Measurements from ENCODE around the gene ZNF195.
A peak's percentile ranks its signal among the peaks of the same experiment; 100 is the strongest.

The ZNF195 gene

GRCh38 chr11:3357302-3357701 is 21.6 kb downstream of the ZNF195 start:
- Histone ChIP-seq H3K4me3 (replicated peaks; ENCODE audit: insufficient read depth, low read length) (no peak overlapping the region), H3K27ac (replicated peaks) (no peak overlapping the region), H3K27me3 (ENCODE audit: insufficient read depth, poor library complexity, severe bottlenecking) (no peaks in the 10 kb centered on the region)
- TF ChIP-seq CTCF (IDR thresholded peaks at IDR 0.05; ENCODE audit: insufficient read depth, low read length) (no peak), SPI1 (IDR thresholded peaks at IDR 0.05; ENCODE audit: borderline replicate concordance, low read depth) (no peak), POLR2AphosphoS5 (IDR thresholded peaks at IDR 0.05; ENCODE audit: low read depth) (no peak), GABPA (IDR thresholded peaks at IDR 0.05; ENCODE audit: low read depth) (no peak)
- TF ChIP-seq, protein P1, sequence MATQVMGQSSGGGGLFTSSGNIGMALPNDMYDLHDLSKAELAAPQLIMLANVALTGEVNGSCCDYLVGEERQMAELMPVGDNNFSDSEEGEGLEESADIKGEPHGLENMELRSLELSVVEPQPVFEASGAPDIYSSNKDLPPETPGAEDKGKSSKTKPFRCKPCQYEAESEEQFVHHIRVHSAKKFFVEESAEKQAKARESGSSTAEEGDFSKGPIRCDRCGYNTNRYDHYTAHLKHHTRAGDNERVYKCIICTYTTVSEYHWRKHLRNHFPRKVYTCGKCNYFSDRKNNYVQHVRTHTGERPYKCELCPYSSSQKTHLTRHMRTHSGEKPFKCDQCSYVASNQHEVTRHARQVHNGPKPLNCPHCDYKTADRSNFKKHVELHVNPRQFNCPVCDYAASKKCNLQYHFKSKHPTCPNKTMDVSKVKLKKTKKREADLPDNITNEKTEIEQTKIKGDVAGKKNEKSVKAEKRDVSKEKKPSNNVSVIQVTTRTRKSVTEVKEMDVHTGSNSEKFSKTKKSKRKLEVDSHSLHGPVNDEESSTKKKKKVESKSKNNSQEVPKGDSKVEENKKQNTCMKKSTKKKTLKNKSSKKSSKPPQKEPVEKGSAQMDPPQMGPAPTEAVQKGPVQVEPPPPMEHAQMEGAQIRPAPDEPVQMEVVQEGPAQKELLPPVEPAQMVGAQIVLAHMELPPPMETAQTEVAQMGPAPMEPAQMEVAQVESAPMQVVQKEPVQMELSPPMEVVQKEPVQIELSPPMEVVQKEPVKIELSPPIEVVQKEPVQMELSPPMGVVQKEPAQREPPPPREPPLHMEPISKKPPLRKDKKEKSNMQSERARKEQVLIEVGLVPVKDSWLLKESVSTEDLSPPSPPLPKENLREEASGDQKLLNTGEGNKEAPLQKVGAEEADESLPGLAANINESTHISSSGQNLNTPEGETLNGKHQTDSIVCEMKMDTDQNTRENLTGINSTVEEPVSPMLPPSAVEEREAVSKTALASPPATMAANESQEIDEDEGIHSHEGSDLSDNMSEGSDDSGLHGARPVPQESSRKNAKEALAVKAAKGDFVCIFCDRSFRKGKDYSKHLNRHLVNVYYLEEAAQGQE (IDR thresholded peaks at IDR 0.05; ENCODE audit: insufficient replicate concordance, low read depth), result no peak
- no peak for DNase-seq (ENCODE audit: low read depth in 1 of 2, low spot score in 1 of 2)

- TF ChIP-seq SPI1 (IDR thresholded peaks at IDR 0.05; ENCODE audit: borderline replicate concordance, low read depth) (no peak), POLR2AphosphoS5 (IDR thresholded peaks at IDR 0.05; ENCODE audit: low read depth) (peak; percentile 27; the same call in 1 of the 2 replicates)
- TF ChIP-seq, protein P1 (IDR thresholded peaks at IDR 0.05; ENCODE audit: insufficient replicate concordance, low read depth), result no peak
- Histone ChIP-seq H3K27me3 (ENCODE audit: insufficient read depth, poor library complexity, severe bottlenecking) (no peaks in the 10 kb centered on the region), H3K27ac (replicated peaks) (no peak overlapping the region), H3K4me3 (replicated peaks; ENCODE audit: insufficient read depth, low read length) (no peak overlapping the region)
- DNase-seq (ENCODE audit: low read depth in 1 of 2, low spot score in 1 of 2), result no peak
Measured at GRCh38 chr11:3356858-3357257, 22.1 kb downstream of the ZNF195 start.

- H3K27ac ChIP-seq (replicated peaks), result no peak overlapping the region
- TF ChIP-seq, protein P1 (IDR thresholded peaks at IDR 0.05; ENCODE audit: insufficient replicate concordance, low read depth), result no peak
- TF ChIP-seq CTCF (IDR thresholded peaks at IDR 0.05; ENCODE audit: insufficient read depth, low read length) (no peak), POLR2AphosphoS5 (IDR thresholded peaks at IDR 0.05; ENCODE audit: low read depth) (no peak), GABPA (IDR thresholded peaks at IDR 0.05; ENCODE audit: low read depth) (no peak), SPI1 (IDR thresholded peaks at IDR 0.05; ENCODE audit: borderline replicate concordance, low read depth) (no peak; the same call in 1 of the 2 replicates)
- no peak overlapping the region for H3K4me3 ChIP-seq (replicated peaks; ENCODE audit: insufficient read depth, low read length)
- no peaks in the 10 kb centered on the region for H3K27me3 ChIP-seq (ENCODE audit: insufficient read depth, poor library complexity, severe bottlenecking)
- DNase-seq (ENCODE audit: low read depth in 1 of 2, low spot score in 1 of 2), result no peak
Measured at GRCh38 chr11:3353066-3353465, 25.9 kb downstream of the ZNF195 start.

Data from HL-60 (cell line).